HG02981 (cell line): Measurements from ENCODE around the gene CCDC57.

Source experiments
- ATAC-seq: cut with Tn5 transposase; IDR thresholded peaks from one replicate; pipeline ENCODE4 v1.9.1; 2021; ENCODE audit warnings: mild to moderate bottlenecking, moderate library complexity; ENCODE audit not compliant: unreplicated experiment

Gene CCDC57

GRCh38 chr17:82112181-82112913 lies 100.3 kb downstream of the CCDC57 start:
- ATAC-seq, result no peak

GRCh38 chr17:82110298-82110697 lies 102.3 kb downstream of the CCDC57 start:
- no peak for ATAC-seq

- no peak for ATAC-seq
These were observed 103.6 kb downstream of the CCDC57 start for GRCh38 chr17:82108961-82109475.

GRCh38 chr17:82108496-82108945 lies 104.1 kb downstream of the CCDC57 start:
- ATAC-seq, result no peak

- ATAC-seq, result no peak
These were observed 104.6 kb downstream of the CCDC57 start for GRCh38 chr17:82108038-82108437.

GRCh38 chr17:82107341-82107860 lies 105.2 kb downstream of the CCDC57 start:
- ATAC-seq, result no peak

- ATAC-seq, result no peak
These were observed 105.8 kb downstream of the CCDC57 start for GRCh38 chr17:82106688-82107305.

GRCh38 chr17:82105882-82106687 lies 106.6 kb downstream of the CCDC57 start:
- ATAC-seq, result peak; percentile 85

- ATAC-seq, result no peak
These were observed 107.2 kb downstream of the CCDC57 start for GRCh38 chr17:82105417-82105881.

- ATAC-seq, result no peak
These were observed 107.7 kb downstream of the CCDC57 start for GRCh38 chr17:82104797-82105416.

GRCh38 chr17:82103553-82104451 lies 108.8 kb downstream of the CCDC57 start:
- no peak for ATAC-seq

- ATAC-seq, result no peak
These were observed 110.6 kb downstream of the CCDC57 start for GRCh38 chr17:82101767-82102679.

- ATAC-seq, result no peak
These were observed 111.3 kb downstream of the CCDC57 start for GRCh38 chr17:82101301-82101715.

GRCh38 chr17:82100502-82101298 lies 111.9 kb downstream of the CCDC57 start:
- ATAC-seq, result no peak

- ATAC-seq, result peak; percentile 8
These were observed 113.5 kb downstream of the CCDC57 start for GRCh38 chr17:82098939-82099763.

- peak; percentile 70 for ATAC-seq
These were observed 114.3 kb downstream of the CCDC57 start, which contains the start of gene FASN for GRCh38 chr17:82098169-82098938. Gene FASN (minus strand): TSS chr17:82098236. CDS start chr17:82096445, 1,791 bp downstream.
